ENCODE measurements around the gene CITED2.

DNA sequence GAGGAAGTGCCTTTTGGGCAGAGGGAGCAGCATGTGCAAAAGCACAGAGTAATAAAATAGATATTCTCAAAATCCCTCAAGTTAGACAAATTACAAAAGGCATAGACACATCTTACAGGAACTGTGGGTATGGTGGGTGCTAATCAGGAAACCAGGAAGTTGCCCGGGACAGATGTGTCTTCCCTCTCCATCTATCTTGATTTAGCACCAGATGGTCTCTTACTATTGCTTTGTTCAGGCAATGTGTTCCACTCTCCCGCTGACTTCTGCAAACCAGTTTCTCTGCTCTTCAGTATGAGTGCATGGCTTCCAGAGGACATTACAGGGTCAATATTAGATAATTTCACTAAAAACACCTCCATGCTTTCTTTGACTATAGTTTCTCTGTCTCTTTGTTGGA, 13.2 kb downstream of the CITED2 start:
- TF ChIP-seq CTCF (optimal IDR thresholded peaks at IDR 0.05 in 1 of 3, IDR thresholded peaks at IDR 0.05 in 1 of 3, conservative IDR thresholded peaks at IDR 0.05 in 1 of 3; ENCODE audit: extremely low read depth in 1 of 3, insufficient read depth in 2 of 3, low read length in 3 of 3) (no peak), EZH2 (IDR thresholded peaks at IDR 0.05; ENCODE audit: low read length) (no peak)
